ENCODE data around the gene RNF212.

Gene RNF212

DNA sequence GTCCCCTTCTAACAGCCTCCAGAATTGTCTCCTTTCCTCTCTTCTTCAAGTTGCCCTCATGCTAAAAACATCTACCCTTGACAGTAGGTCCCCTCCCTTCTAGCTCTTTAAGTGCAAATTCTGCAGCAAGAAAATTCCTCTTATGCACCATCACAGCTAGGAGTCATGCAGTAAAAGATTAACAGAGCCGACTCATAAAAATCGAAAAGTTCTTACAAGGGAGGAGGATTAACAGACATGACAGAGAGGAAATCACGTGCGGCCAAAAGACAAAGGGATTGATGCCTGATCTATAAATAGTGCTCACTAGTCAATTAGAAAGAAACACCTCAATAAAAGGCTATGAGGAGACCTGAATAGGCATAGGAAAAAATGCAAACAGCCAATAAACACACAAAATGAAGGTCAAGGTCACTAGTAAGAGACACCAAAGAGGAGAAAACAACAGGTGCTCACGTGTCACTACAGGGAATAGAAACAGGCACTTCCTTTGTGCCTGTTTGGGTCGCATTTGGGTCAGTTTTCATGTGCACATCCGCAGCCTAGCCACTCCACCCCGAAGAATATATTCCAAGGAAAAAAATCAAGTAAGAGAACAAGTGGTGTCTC lies 3.4 kb downstream of the RNF212 start:
- DNase-seq (ENCODE audit: extremely low read depth, low read depth): no peak
- TF ChIP-seq, protein P1, sequence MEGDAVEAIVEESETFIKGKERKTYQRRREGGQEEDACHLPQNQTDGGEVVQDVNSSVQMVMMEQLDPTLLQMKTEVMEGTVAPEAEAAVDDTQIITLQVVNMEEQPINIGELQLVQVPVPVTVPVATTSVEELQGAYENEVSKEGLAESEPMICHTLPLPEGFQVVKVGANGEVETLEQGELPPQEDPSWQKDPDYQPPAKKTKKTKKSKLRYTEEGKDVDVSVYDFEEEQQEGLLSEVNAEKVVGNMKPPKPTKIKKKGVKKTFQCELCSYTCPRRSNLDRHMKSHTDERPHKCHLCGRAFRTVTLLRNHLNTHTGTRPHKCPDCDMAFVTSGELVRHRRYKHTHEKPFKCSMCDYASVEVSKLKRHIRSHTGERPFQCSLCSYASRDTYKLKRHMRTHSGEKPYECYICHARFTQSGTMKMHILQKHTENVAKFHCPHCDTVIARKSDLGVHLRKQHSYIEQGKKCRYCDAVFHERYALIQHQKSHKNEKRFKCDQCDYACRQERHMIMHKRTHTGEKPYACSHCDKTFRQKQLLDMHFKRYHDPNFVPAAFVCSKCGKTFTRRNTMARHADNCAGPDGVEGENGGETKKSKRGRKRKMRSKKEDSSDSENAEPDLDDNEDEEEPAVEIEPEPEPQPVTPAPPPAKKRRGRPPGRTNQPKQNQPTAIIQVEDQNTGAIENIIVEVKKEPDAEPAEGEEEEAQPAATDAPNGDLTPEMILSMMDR (IDR thresholded peaks at IDR 0.05; ENCODE audit: low read depth, low read length, missing control alignments): no peak

GRCh38 chr4:1109333-1109732 lies 4.0 kb downstream of the RNF212 start:
- no peak overlapping the region for H3K4me3 ChIP-seq (replicated peaks; ENCODE audit: low read depth, low read length)
- TF ChIP-seq, protein P1 (IDR thresholded peaks at IDR 0.05; ENCODE audit: low read depth, low read length, missing control alignments): no peak
- DNase-seq (ENCODE audit: extremely low read depth, low read depth): no peak

More for the DNA sequence above, 3.4 kb downstream of the RNF212 start:
- no peak overlapping the region for H3K4me3 ChIP-seq (replicated peaks; ENCODE audit: low read depth, low read length)

- TF ChIP-seq, protein P1 (IDR thresholded peaks at IDR 0.05; ENCODE audit: low read depth, low read length, missing control alignments): no peak
- DNase-seq (ENCODE audit: extremely low read depth, low read depth): no peak
- no peak overlapping the region for H3K4me3 ChIP-seq (replicated peaks; ENCODE audit: low read depth, low read length)
Measured at GRCh38 chr4:1105662-1106061, 7.7 kb downstream of the RNF212 start.

- TF ChIP-seq, protein P1 (IDR thresholded peaks at IDR 0.05; ENCODE audit: low read depth, low read length, missing control alignments): no peak
- DNase-seq (ENCODE audit: extremely low read depth, low read depth): no peak
- no peak overlapping the region for H3K4me3 ChIP-seq (replicated peaks; ENCODE audit: low read depth, low read length)
Measured at GRCh38 chr4:1105067-1105466, 8.3 kb downstream of the RNF212 start.

DNA sequence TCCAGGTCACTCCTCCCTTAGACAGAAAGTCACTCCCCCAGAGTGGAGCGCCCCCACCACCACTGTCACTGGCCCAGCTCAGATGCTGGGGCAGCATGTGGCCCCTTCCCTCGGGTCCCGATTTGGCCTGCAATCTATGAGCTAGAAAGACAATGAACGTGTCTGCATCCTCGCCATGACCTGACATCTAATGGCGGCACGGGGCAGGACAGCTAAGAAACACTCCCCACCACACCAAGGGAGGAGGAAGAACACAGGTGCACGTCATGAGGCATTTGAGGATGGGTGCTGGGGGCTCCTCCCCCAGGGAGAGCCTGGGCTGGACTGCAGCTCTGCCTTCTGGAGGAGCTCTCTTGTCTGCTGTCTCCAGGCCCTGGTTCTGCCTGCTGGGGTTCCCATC lies 8.7 kb downstream of the RNF212 start:
- TF ChIP-seq, protein P1 (IDR thresholded peaks at IDR 0.05; ENCODE audit: low read depth, low read length, missing control alignments): no peak
- no peak overlapping the region for H3K4me3 ChIP-seq (replicated peaks; ENCODE audit: low read depth, low read length)
- DNase-seq (ENCODE audit: extremely low read depth, low read depth): no peak

DNA sequence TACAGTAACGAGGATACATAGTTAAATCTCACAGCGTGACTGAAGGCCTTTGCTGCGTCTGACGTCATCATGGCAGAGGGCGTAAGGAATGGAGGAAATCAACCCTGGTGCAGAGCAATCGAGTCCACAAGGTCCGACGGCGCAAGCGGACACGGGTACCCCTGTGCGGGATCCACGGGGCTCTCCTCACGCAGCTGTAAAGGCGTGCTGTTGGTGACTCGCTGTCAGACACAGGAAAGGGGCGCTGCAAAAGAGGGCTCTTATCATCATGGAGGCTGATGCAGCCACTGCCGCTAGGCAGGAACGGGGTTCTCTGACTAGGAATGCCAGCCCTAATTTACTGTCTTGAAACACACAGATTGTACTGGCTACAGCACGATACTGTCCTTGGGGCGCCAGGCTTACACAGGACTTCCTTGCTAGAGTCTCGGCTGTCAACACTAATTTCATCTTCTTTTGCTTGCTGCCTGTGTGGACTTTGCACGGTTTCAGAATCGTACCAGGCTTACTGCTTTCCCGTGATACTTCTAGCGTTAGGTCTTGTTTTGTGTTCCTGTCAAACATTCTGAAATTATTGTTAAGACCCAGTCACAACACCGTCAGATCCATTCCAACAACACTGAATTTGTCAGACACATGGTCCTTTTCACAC lies 13.6 kb downstream of the RNF212 start:
- TF ChIP-seq, protein P1 (IDR thresholded peaks at IDR 0.05; ENCODE audit: low read depth, low read length, missing control alignments): no peak
- no peak overlapping the region for H3K4me3 ChIP-seq (replicated peaks; ENCODE audit: low read depth, low read length)
- DNase-seq (ENCODE audit: extremely low read depth, low read depth): no peak

Data from HFF-Myc (cell line).